ENCODE measurements around the gene AOC3. TPM values are rescaled to one million over a fixed set of nuclear protein-coding genes. Genes with fewer than 3 reads are reported as not detected.
A peak's percentile ranks its signal among the peaks of the same experiment; 100 is the strongest.

AOC3 gene
- total RNA-seq, 4 donors from 2014 or later, result 2.2 to 7.2 (median 4.2) TPM

DNA sequence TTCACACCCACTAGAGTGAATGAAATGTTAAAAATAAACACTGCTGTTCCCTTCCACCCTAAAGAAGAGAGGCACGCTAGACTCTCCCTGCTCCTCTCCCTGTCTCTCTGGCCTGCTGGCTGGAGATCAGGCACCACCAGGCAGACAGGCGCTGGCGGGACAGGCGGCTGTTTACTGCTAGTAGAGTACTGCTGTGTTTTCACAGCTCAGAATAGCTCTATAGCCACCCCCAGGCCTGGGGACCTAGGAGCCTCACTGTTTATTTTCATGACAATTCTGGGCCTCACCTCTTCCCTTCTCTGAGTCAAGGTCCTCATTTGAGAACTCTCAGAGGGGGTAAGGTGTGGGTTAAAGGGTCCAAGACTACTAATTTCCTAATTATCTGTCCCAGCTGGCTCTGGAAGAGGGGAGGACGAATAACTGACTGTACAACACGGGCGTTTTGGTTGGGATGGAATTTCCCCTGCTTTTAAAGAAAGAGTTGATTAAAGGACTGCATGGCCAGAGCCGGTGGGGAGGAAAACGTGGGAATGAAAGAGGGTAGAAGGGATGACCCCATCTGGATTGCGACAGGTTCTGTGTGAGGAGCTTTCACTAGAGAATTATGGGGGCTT lies 40.6 kb downstream of the AOC3 start:
- in situ Hi-C loops (cut with MboI; ENCODE audit: low sequenced_read_pairs in 4 of 4), result no loop called here
- intact Hi-C loops (cut with DNase I; ENCODE audit: low total_unique reads), result no loop called here
- Histone ChIP-seq H3K27ac (peak overlapping the region; percentile 85 to 90 (median 87)), H3K4me1 (peaks cover 39 to 41% of the 10 kb centered on the region in 2 donors), H3K36me3 (no peaks in the 10 kb centered on the region), H3K27me3 (no peaks in the 10 kb centered on the region), H3K4me3 (no peak overlapping the region), H3K9me3 (no peaks in the 10 kb centered on the region)
- TF ChIP-seq, protein P1, sequence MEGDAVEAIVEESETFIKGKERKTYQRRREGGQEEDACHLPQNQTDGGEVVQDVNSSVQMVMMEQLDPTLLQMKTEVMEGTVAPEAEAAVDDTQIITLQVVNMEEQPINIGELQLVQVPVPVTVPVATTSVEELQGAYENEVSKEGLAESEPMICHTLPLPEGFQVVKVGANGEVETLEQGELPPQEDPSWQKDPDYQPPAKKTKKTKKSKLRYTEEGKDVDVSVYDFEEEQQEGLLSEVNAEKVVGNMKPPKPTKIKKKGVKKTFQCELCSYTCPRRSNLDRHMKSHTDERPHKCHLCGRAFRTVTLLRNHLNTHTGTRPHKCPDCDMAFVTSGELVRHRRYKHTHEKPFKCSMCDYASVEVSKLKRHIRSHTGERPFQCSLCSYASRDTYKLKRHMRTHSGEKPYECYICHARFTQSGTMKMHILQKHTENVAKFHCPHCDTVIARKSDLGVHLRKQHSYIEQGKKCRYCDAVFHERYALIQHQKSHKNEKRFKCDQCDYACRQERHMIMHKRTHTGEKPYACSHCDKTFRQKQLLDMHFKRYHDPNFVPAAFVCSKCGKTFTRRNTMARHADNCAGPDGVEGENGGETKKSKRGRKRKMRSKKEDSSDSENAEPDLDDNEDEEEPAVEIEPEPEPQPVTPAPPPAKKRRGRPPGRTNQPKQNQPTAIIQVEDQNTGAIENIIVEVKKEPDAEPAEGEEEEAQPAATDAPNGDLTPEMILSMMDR (IDR thresholded peaks at IDR 0.05 in 4 of 5, conservative IDR thresholded peaks at IDR 0.05 in 1 of 5), result no peak
- TF ChIP-seq POLR2A (IDR thresholded peaks at IDR 0.05), result no peak
- ATAC-seq, result peak; percentile 73 to 78
- peak; percentile 67 to 73 for DNase-seq

DNA sequence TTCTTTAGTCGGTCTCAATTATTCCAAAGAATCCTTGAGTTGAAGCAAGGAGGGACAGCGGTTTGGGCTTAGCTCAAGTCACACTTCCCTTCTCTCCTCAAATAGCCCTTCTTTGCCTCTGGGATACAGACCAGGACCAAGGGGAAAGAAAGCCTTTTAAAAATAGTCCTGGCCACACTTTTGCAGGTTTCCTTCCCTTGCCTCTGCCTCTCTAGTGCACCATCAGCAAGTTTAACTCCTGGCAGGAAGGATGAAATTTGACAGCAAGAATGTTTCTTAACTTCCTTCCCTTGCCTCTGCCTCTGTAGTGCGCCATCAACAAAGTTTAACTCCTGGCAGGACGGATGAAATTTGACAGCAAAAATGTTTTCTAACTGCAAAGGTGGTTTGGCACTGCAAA lies 42.4 kb downstream of the AOC3 start:
- no peak for TF ChIP-seq POLR2A (IDR thresholded peaks at IDR 0.05)
- TF ChIP-seq, protein P1 (IDR thresholded peaks at IDR 0.05 in 4 of 5, conservative IDR thresholded peaks at IDR 0.05 in 1 of 5), result no peak

DNA sequence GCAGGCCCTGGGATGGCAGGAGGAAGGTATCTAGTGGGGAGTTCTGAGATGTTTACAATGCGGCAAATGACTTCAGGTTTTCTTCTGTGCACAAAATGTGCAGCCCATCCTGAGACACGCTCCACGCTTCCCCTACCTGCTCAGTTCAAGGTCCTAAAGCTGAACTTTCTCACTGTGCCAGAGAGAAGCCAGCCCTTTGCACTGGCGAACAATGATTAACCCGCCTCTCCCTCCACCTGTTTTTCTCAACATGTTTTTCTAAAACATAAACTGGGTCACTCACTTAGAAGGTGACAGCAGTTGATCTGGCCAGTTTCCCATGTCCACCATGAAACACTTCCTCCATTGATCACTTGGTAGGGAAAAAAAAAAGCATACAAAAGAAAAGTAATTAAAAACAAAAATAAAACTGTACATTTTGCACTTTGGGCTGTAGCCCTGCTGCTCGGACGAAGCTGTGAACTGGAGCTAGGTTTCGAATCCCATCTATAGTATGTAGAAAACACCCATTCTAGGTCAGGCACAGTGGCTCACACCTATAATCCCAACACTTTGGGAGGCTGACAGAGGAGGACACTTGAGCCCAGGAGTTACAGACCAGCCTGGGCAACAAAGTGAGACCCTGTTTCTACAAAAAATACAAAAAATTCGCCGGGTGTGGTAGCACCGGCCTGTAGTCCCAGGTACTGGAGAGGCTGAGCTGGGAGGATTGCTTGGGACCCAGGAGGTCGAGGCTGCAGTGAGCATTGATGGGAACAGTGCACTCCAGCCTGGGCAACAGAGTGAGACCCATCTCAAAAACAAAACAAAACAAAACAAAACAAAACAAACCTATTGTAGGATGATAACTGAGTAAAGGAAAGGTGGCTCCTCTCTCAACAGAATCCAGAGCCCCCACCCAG lies 43.5 kb downstream of the AOC3 start:
- no peak overlapping the region for H3K4me3 ChIP-seq
- H3K27ac ChIP-seq, result peak overlapping the region; percentile 85 to 90 (median 87)
- no peaks in the 10 kb centered on the region for H3K36me3 ChIP-seq
- in situ Hi-C loops (cut with MboI; ENCODE audit: low sequenced_read_pairs in 4 of 4) (no loop called here), intact Hi-C loops (cut with DNase I; ENCODE audit: low total_unique reads) (no loop called here)
- H3K27me3 ChIP-seq, result no peaks in the 10 kb centered on the region
- TF ChIP-seq, protein P1 (IDR thresholded peaks at IDR 0.05 in 4 of 5, conservative IDR thresholded peaks at IDR 0.05 in 1 of 5), result no peak
- TF ChIP-seq POLR2A (IDR thresholded peaks at IDR 0.05), result no peak
- peaks cover 39% of the 10 kb centered on the region in 2 donors for H3K4me1 ChIP-seq
- no peak for DNase-seq
- H3K9me3 ChIP-seq, result no peaks in the 10 kb centered on the region
- ATAC-seq, result peak in 1 of 2 donors; percentile 14

More for the DNA sequence above, 42.4 kb downstream of the AOC3 start:
- Histone ChIP-seq H3K27me3 (no peaks in the 10 kb centered on the region), H3K36me3 (no peaks in the 10 kb centered on the region), H3K27ac (peak overlapping the region; percentile 85 to 90 (median 87)), H3K9me3 (no peaks in the 10 kb centered on the region), H3K4me3 (no peak overlapping the region), H3K4me1 (peaks cover 39% of the 10 kb centered on the region in 2 donors)
- DNase-seq, result no peak
- intact Hi-C loops (cut with DNase I; ENCODE audit: low total_unique reads), result no loop called here
- in situ Hi-C loops (cut with MboI; ENCODE audit: low sequenced_read_pairs in 4 of 4), result no loop called here
- ATAC-seq, result peak; percentile 4 to 63

DNA sequence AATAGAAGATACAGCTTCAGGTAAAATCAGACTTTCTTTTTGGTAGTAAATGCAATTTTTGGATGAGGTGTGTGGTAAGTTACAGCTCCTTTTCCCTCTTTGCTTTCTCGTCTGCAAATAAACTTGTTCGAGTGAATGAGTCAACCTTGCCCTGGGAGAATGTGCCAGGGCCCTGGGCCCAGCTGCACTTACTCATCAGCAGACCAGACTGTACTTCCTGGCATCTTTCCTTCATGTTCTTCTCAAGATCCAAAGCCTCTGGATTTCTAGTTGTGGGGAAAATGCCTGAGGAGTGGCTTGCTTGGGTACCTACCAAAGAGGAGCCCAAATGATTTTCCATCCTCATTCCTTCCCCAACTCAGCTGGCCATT lies 44.2 kb downstream of the AOC3 start:
- H3K27ac ChIP-seq, result peak overlapping the region; percentile 45 to 87 (median 74)
- no peak overlapping the region for H3K4me3 ChIP-seq
- peak; percentile 76 to 81 for ATAC-seq
- intact Hi-C loops (cut with DNase I; ENCODE audit: low total_unique reads) (no loop called here), in situ Hi-C loops (cut with MboI; ENCODE audit: low sequenced_read_pairs in 4 of 4) (no loop called here)
- no peaks in the 10 kb centered on the region for H3K9me3 ChIP-seq
- TF ChIP-seq, protein P1 (IDR thresholded peaks at IDR 0.05 in 4 of 5, conservative IDR thresholded peaks at IDR 0.05 in 1 of 5), result no peak
- TF ChIP-seq POLR2A (IDR thresholded peaks at IDR 0.05), result no peak
- DNase-seq, result peak; percentile 64 to 80
- H3K4me1 ChIP-seq, result peaks cover 39% of the 10 kb centered on the region in 2 donors
- H3K36me3 ChIP-seq, result no peaks in the 10 kb centered on the region
- H3K27me3 ChIP-seq, result no peaks in the 10 kb centered on the region
